Measurements from ENCODE around the gene SSMEM1. TPM values are rescaled to one million over a fixed set of nuclear protein-coding genes. Genes with fewer than 3 reads are reported as not detected.
"Not testable (repeated sequence)": the region's sequence is repeated elsewhere in the genome, so short reads cannot be mapped to it uniquely, and the experiment has no call there.

SSMEM1 gene
- total RNA-seq, 2 donors from 2014 or later, result 2.0 TPM; not detected in 1

DNA sequence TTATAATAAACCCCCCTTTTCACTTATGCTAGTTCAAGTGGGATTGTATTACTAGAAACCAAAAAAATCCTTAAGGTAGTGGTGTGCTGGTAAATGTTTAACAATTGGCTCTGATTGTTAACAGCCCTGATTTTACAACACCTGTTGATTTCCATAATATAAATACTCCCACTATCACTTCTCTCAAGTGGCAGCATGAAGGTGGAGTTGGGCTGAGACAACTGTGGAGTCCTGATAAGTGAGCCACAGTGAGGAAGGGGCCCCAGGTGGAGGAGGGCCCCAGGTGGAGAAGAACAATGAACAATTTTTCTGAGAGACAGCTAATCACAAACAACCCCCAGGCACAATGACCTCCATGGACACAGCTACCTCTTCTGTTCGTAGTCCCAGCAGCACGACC, 26.4 kb downstream of the SSMEM1 start:
- Histone ChIP-seq H3K27me3 (replicated peaks; ENCODE audit: insufficient read depth) (no peaks in the 10 kb centered on the region), H3K4me3 (no peak overlapping the region), H3K36me3 (no peaks in the 10 kb centered on the region), H3K4me1 (replicated peaks) (no peaks in the 10 kb centered on the region), H3K27ac (no peak overlapping the region), H3K9me3 (no peaks in the 10 kb centered on the region)
- TF ChIP-seq POLR2A (IDR thresholded peaks at IDR 0.05) (no peak), POLR2AphosphoS5 (IDR thresholded peaks at IDR 0.05) (no peak)
- TF ChIP-seq, protein P1, sequence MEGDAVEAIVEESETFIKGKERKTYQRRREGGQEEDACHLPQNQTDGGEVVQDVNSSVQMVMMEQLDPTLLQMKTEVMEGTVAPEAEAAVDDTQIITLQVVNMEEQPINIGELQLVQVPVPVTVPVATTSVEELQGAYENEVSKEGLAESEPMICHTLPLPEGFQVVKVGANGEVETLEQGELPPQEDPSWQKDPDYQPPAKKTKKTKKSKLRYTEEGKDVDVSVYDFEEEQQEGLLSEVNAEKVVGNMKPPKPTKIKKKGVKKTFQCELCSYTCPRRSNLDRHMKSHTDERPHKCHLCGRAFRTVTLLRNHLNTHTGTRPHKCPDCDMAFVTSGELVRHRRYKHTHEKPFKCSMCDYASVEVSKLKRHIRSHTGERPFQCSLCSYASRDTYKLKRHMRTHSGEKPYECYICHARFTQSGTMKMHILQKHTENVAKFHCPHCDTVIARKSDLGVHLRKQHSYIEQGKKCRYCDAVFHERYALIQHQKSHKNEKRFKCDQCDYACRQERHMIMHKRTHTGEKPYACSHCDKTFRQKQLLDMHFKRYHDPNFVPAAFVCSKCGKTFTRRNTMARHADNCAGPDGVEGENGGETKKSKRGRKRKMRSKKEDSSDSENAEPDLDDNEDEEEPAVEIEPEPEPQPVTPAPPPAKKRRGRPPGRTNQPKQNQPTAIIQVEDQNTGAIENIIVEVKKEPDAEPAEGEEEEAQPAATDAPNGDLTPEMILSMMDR (IDR thresholded peaks at IDR 0.05), result no peak
- intact Hi-C loops (cut with DNase I), result no loop called here
- DNase-seq (ENCODE audit: low spot score), result no peak
- 63% methylated on average over 2 of the region's 2 CpGs for WGBS

DNA sequence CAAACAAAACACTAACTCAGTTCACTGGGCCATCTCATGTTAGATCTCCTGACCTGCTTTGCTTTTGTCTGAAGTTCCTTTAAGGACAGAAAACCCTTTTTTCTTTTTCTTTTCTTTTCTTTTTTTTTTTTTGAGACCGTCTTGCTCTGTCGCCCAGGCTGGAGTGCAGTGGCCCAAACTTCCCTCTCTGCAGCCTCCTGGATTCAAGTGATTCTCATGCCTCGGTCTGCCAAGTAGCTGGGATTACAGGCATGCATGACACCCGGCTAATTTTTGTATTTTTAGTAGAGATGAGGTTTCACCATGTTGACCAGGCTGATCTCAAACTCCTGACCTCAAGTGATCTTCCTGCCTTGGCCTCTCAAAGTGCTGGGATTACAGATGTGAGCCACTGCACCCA, 28.7 kb downstream of the SSMEM1 start:
- H3K4me3 ChIP-seq; H3K27me3 ChIP-seq (replicated peaks; ENCODE audit: insufficient read depth); H3K9me3 ChIP-seq; H3K4me1 ChIP-seq (replicated peaks); H3K36me3 ChIP-seq; H3K27ac ChIP-seq; intact Hi-C loops (cut with DNase I); DNase-seq (ENCODE audit: low spot score): not testable (repeated sequence)
- WGBS, result 95% methylated on average over 4 of the region's 4 CpGs

DNA sequence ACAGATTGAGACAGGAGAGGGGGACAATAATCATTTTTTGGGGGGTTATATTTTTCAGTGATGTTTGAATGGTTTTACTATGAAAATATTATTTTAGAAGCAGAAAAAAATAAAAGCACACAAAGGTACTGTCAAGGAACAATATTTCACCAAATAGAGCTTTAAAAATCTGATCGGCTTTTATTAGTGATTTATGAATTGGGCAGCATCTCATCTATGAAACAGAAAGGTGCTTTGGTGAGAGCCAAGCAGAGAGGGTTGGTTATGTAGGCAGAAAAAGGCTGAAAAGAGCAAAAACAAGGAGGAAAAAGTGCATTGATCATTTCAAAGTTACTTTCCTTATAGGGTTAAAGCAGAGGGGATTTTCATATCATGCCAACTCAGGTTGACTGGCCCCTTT, 32.6 kb downstream of the SSMEM1 start:
- H3K27me3 ChIP-seq (replicated peaks; ENCODE audit: insufficient read depth), result no peaks in the 10 kb centered on the region
- no peak overlapping the region for H3K27ac ChIP-seq
- WGBS, result 91% methylated on average over 1 of the region's 1 CpG
- DNase-seq (ENCODE audit: low spot score), result no peak
- intact Hi-C loops (cut with DNase I), result no loop called here
- TF ChIP-seq POLR2AphosphoS5 (IDR thresholded peaks at IDR 0.05) (no peak), POLR2A (IDR thresholded peaks at IDR 0.05) (no peak)
- TF ChIP-seq, protein P1 (IDR thresholded peaks at IDR 0.05), result no peak
- H3K36me3 ChIP-seq, result no peaks in the 10 kb centered on the region
- H3K4me3 ChIP-seq, result no peak overlapping the region
- H3K9me3 ChIP-seq, result no peaks in the 10 kb centered on the region
- no peaks in the 10 kb centered on the region for H3K4me1 ChIP-seq (replicated peaks)

DNA sequence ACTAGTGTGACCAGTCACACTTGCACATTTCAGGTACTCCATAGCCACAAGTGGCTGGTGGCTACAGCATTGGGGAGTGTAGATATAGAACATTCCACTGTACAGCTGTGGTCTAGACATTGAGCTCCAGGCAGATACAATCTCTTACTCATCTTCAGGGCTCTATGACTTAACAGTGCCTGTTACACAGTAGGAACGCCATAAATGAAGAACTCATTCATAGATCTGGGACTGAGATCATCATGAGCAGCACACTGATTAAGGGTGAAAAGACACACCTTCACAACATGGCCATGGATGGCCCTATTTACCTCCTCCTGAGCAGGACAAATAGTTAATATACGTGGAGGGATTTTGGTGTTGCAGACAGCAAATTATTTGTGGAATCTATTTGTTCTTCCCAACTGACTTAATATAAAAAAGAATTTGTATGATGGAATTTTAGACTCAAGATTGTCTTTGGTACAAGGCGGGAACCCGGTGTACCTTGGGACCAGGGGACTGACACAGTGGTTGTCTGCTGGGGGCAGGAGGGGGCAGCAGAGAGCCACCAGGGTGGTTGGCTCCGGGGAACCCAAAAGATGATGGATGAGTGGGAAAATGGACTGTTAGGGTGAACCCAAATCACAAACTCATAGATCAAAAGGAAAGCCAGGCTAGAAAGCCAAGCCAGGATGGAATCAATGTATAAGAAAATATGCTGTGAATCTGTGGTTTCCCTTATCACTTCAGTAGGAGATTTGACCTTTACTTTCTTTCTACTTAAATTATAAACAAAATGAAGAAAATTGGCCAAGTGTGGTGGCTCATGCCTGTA, 34.7 kb downstream of the SSMEM1 start:
- H3K27ac ChIP-seq, result no peak overlapping the region
- H3K9me3 ChIP-seq, result no peaks in the 10 kb centered on the region
- WGBS, result 40% methylated on average over 5 of the region's 5 CpGs
- TF ChIP-seq, protein P1 (IDR thresholded peaks at IDR 0.05), result peak; percentile 42 to 82 (median 72)
- no peak for TF ChIP-seq POLR2AphosphoS5 (IDR thresholded peaks at IDR 0.05)
- no peak for TF ChIP-seq POLR2A (IDR thresholded peaks at IDR 0.05)
- no peak overlapping the region for H3K4me3 ChIP-seq
- peak; percentile 43 for DNase-seq (ENCODE audit: low spot score)
- H3K36me3 ChIP-seq, result no peaks in the 10 kb centered on the region
- intact Hi-C loops (cut with DNase I), result no loop called here
- no peaks in the 10 kb centered on the region for H3K27me3 ChIP-seq (replicated peaks; ENCODE audit: insufficient read depth)
- H3K4me1 ChIP-seq (replicated peaks), result no peaks in the 10 kb centered on the region

DNA sequence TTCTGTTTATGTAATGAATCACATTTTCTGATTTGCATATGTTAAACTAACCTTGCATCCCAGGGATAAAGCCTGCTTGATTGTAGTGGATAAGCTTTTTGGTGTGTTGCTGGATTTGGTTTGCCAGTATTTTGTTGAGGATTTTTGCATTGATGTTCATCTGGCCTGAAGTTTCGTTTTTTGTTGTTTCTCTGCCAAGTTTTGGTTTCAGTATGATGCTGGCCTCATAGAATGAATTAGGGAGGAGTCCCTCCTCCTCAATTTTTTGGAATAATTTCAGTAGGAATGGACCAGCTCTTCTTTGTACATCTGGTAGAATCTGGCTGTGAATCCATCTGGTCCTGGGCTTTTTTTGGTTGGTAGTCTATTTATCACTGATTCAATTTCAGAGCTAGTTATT, 35.8 kb downstream of the SSMEM1 start:
- H3K36me3 ChIP-seq; H3K27ac ChIP-seq; DNase-seq (ENCODE audit: low spot score); H3K9me3 ChIP-seq; H3K4me1 ChIP-seq (replicated peaks); H3K4me3 ChIP-seq; H3K27me3 ChIP-seq (replicated peaks; ENCODE audit: insufficient read depth); intact Hi-C loops (cut with DNase I): not testable (repeated sequence)
- 5% methylated on average over 1 of the region's 1 CpG for whole genome bisulfite sequencing

DNA sequence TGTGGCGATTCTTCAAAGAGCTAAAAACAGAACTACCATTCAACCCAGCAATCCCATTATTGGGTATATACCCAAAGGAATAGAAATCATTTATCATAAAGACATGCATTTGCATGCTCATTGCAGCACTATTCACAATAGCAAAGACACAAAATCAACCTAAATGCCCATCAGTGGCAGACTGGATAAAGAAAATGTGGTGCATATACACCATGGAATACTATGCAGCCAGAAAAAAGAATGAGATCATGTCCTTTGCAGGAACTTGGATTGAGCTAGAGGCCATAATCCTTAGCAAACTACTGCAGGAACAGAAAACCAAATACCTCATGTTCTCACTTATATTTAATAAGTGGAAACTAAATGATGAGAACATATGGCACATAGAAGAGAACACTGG, 38.8 kb downstream of the SSMEM1 start:
- H3K27ac ChIP-seq; H3K27me3 ChIP-seq (replicated peaks; ENCODE audit: insufficient read depth); H3K36me3 ChIP-seq; H3K9me3 ChIP-seq; H3K4me1 ChIP-seq (replicated peaks); H3K4me3 ChIP-seq; intact Hi-C loops (cut with DNase I); DNase-seq (ENCODE audit: low spot score): not testable (repeated sequence)
- WGBS, result 100% methylated on average over 1 of the region's 1 CpG

DNA sequence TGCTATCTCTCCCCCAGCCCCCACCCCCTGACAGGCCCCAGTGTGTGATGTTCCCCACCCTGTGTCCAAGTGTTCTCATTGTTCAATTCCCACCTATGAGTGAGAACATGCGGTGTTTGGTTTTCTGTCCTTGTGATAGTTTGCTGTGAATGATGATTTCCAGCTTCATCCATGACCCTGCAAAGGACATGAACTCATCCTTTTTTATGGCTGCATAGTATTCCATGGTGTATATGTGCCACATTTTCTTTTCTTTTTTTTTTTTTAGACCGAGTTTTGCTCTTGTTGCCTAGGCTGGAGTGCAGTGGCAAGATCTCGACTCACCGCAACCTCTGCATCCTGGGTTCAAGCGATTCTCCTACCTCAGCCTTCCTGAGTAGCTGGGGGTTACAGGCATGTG, 41.2 kb downstream of the SSMEM1 start:
- intact Hi-C loops (cut with DNase I), result not testable (repeated sequence)
- 99% methylated on average over 5 of the region's 5 CpGs for WGBS

DNA sequence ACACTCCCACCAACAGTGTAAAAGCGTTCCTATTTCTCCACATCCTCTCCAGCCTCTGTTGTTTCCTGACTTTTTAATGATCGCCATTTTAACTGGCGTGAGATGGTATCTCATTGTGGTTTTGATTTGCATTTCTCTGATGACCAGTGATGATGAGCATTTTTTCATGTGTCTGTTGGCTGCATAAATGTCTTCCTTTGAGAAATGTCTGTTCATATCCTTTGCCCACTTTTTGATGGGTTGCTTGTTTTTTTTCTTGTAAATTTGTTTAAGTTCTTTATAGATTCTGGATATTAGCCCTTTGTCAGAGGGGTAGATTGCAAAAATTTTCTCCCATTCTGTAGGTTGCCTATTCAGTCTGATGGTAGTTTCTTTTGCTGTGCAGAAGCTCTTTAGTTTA, 42.0 kb downstream of the SSMEM1 start:
- H3K4me1 ChIP-seq (replicated peaks); intact Hi-C loops (cut with DNase I); H3K4me3 ChIP-seq; H3K36me3 ChIP-seq; H3K27me3 ChIP-seq (replicated peaks; ENCODE audit: insufficient read depth); DNase-seq (ENCODE audit: low spot score); H3K9me3 ChIP-seq; H3K27ac ChIP-seq: not testable (repeated sequence)
- WGBS, result 93% methylated on average over 3 of the region's 3 CpGs

More for the DNA sequence above, 41.2 kb downstream of the SSMEM1 start:
- H3K27ac ChIP-seq; H3K36me3 ChIP-seq; H3K4me3 ChIP-seq; H3K9me3 ChIP-seq; DNase-seq (ENCODE audit: low spot score); H3K4me1 ChIP-seq (replicated peaks); H3K27me3 ChIP-seq (replicated peaks; ENCODE audit: insufficient read depth): not testable (repeated sequence)

All from prostate gland (tissue), 2 donors.